Measurements from ENCODE around the gene SCAMP4. TPM values are rescaled to one million over a fixed set of nuclear protein-coding genes. Genes with fewer than 3 reads are reported as not detected.

Gene SCAMP4
- total and polyA plus RNA-seq, 2 experiments from 2014 or later, result 39.4 to 106 TPM

- Histone ChIP-seq H4K20me1 (replicated peaks; ENCODE audit: insufficient read depth) (peaks cover 37% of the 10 kb centered on the region), H3K4me3 (no peak overlapping the region), H3K4me2 (no peak overlapping the region), H2AFZ (no peak overlapping the region), H3K4me1 (ENCODE audit: insufficient read depth) (peaks cover 11% of the 10 kb centered on the region), H3K36me3 (ENCODE audit: insufficient read depth) (no peaks in the 10 kb centered on the region; the same call in 1 of the 2 replicates), H3F3A (replicated peaks; ENCODE audit: low read depth) (peaks cover 5% of the 10 kb centered on the region), H3K27me3 (ENCODE audit: insufficient read depth) (no peaks in the 10 kb centered on the region), H3K79me2 (replicated peaks; ENCODE audit: insufficient read depth) (peaks cover 83% of the 10 kb centered on the region), H3K27ac (ENCODE audit: low read depth) (no peak overlapping the region), H3K9me2 (ENCODE audit: insufficient read depth) (no peaks in the 10 kb centered on the region)
- DNase-seq (ENCODE audit: low spot score) (no peak), ATAC-seq (no peak)
- peaks cover 21% of the 10 kb centered on the region for H3K27me3 Mint-ChIP-seq (ENCODE audit: insufficient read depth, low read depth, poor library complexity)
- no peak overlapping the region for H3K27ac Mint-ChIP-seq
- peaks cover 4% of the 10 kb centered on the region for H3K36me3 Mint-ChIP-seq (ENCODE audit: low read depth)
- TF ChIP-seq ZNF462 (CRISPR knock-in tag; IDR thresholded peaks at IDR 0.05) (no peak), ETS1 (IDR thresholded peaks at IDR 0.05) (no peak), REST (IDR thresholded peaks at IDR 0.05; ENCODE audit: unreplicated experiment) (no peak), EZH2phosphoT487 (IDR thresholded peaks at IDR 0.05; ENCODE audit: unreplicated experiment) (no peak), CREB1 (CRISPR knock-in tag; IDR thresholded peaks at IDR 0.05; ENCODE audit: low read depth) (no peak), CTCF (conservative IDR thresholded peaks at IDR 0.05; ENCODE audit: low read depth in 2 of 2) (no peak), STAT1 (IDR thresholded peaks at IDR 0.05; ENCODE audit: unreplicated experiment) (no peak), POLR2AphosphoS5 (IDR thresholded peaks at IDR 0.05; ENCODE audit: low read depth) (no peak), EZH2 (IDR thresholded peaks at IDR 0.05; ENCODE audit: low read depth, unreplicated experiment) (no peak), ZNF331 (CRISPR knock-in tag; IDR thresholded peaks at IDR 0.05; ENCODE audit: low read depth) (no peak), ZNF114 (CRISPR knock-in tag; IDR thresholded peaks at IDR 0.05) (no peak), NANOG (IDR thresholded peaks at IDR 0.05; ENCODE audit: borderline replicate concordance) (no peak), JUNB (IDR thresholded peaks at IDR 0.05; ENCODE audit: unreplicated experiment) (no peak)
- peaks cover 19% of the 10 kb centered on the region for H3K4me1 Mint-ChIP-seq
- H3K9me3 Mint-ChIP-seq, result no peaks in the 10 kb centered on the region
- H3K4me3 Mint-ChIP-seq, result no peak overlapping the region; the same call in 2 of the 3 replicates
These were observed 39.8 kb downstream of the SCAMP4 start for GRCh38 chr19:1944916-1945561.

Measured in GM23338 (cell line).